Right kidney (tissue), 1 donor: Measurements from ENCODE around the gene TEX14.
"Not testable (repeated sequence)": the region's sequence is repeated elsewhere in the genome, so short reads cannot be mapped to it uniquely, and the experiment has no call there.

Experiments
- DNase-seq: peaks from one replicate; pipeline ENCODE4 v3.0.0-alpha.2; 2016

The TEX14 gene

GRCh38 chr17:58557981-58558380 is 133.9 kb downstream of the TEX14 start:
- no peak for DNase-seq

GRCh38 chr17:58556833-58557250 is 135.0 kb downstream of the TEX14 start:
- DNase-seq, result no peak

- not testable (repeated sequence) for DNase-seq
Observed at GRCh38 chr17:58555109-58555508, 136.7 kb downstream of the TEX14 start.

GRCh38 chr17:58541249-58541648 is 150.6 kb downstream of the TEX14 start:
- no peak for DNase-seq

GRCh38 chr17:58539698-58540097 is 152.1 kb downstream of the TEX14 start:
- DNase-seq, result no peak

GRCh38 chr17:58538811-58539409 is 152.9 kb downstream of the TEX14 start:
- DNase-seq, result no peak

GRCh38 chr17:58537266-58537665 is 154.6 kb downstream of the TEX14 start:
- no peak for DNase-seq

- DNase-seq, result no peak
Observed at GRCh38 chr17:58536542-58536941, 155.3 kb downstream of the TEX14 start.

- DNase-seq, result no peak
Observed at GRCh38 chr17:58535431-58535830, 156.4 kb downstream of the TEX14 start.

- no peak for DNase-seq
Observed at GRCh38 chr17:58534901-58535421, 156.9 kb downstream of the TEX14 start.

GRCh38 chr17:58534331-58534730 is 157.5 kb downstream of the TEX14 start:
- DNase-seq, result no peak

- no peak for DNase-seq
Observed at GRCh38 chr17:58533616-58534188, 158.1 kb downstream of the TEX14 start.

GRCh38 chr17:58532555-58532951 is 159.3 kb downstream of the TEX14 start:
- no peak for DNase-seq

GRCh38 chr17:58531661-58532554 is 159.9 kb downstream of the TEX14 start:
- DNase-seq, result peak; percentile 56

GRCh38 chr17:58531122-58531521 is 160.7 kb downstream of the TEX14 start:
- no peak for DNase-seq

- DNase-seq, result no peak
Observed at GRCh38 chr17:58530655-58531054, 161.2 kb downstream of the TEX14 start.

GRCh38 chr17:58529275-58529674 is 162.6 kb downstream of the TEX14 start:
- DNase-seq, result no peak

- no peak for DNase-seq
Observed at GRCh38 chr17:58528443-58528842, 163.4 kb downstream of the TEX14 start.

GRCh38 chr17:58527949-58528348 is 163.9 kb downstream of the TEX14 start:
- DNase-seq, result no peak

GRCh38 chr17:58527306-58527705 is 164.5 kb downstream of the TEX14 start:
- DNase-seq, result no peak

GRCh38 chr17:58525239-58525638 is 166.6 kb downstream of the TEX14 start:
- DNase-seq, result no peak

GRCh38 chr17:58521680-58522079 is 170.2 kb downstream of the TEX14 start:
- DNase-seq, result no peak

GRCh38 chr17:58520843-58521430 is 170.9 kb downstream of the TEX14 start:
- DNase-seq, result no peak
